Activated T-helper 9 cell treated with anti-CD3 and anti-CD28 coated beads, Interleukin-2, amount 50 U/mL, for 16 hours (primary cell): Measurements from ENCODE around the gene RFLNA.

ENCODE experiments used
- DNase-seq: peaks from one replicate; pipeline ENCODE4 v3.0.0-alpha.2; 2020; ENCODE audit warnings: low read depth

The RFLNA gene

GRCh38 chr12:124361074-124361970 is 66.4 kb downstream of the RFLNA start:
- no peak for DNase-seq

GRCh38 chr12:124361996-124362395 is 67.1 kb downstream of the RFLNA start:
- no peak for DNase-seq

- DNase-seq = no peak
Observed at GRCh38 chr12:124363353-124363965, 68.6 kb downstream of the RFLNA start.

- DNase-seq = no peak
Observed at GRCh38 chr12:124364543-124364942, 69.7 kb downstream of the RFLNA start.
